Peyer's patch (tissue), 4 donors: Measurements from ENCODE around the gene FBXO45. TPM values are rescaled to one million over a fixed set of nuclear protein-coding genes. Genes with fewer than 3 reads are reported as not detected.
"Not testable (repeated sequence)": the region's sequence is repeated elsewhere in the genome, so short reads cannot be mapped to it uniquely, and the experiment has no call there.

Experiments
- DNase-seq, 3 donors: peaks; one replicate each; pipeline ENCODE4 v3.0.0-alpha.2; 2017 to 2019
- H3K27ac ChIP-seq, 4 donors: fragments of 200-600 bp; sonication (generic); one replicate each; pipeline ENCODE4 v1.5.1; 2016 to 2019
- H3K27me3 ChIP-seq, 2 donors: fragments of 200-600 bp; sonication (generic); one replicate each; pipeline ENCODE4 v1.5.1; 2019
- H3K36me3 ChIP-seq, 3 donors: fragments of 200-600 bp; sonication (generic); one replicate each; pipeline ENCODE4 v1.5.1; 2016 to 2019
- H3K4me1 ChIP-seq, 4 donors: fragments of 200-600 bp; sonication (generic); one replicate each; pipeline ENCODE4 v1.5.1; 2016 to 2019
- H3K4me3 ChIP-seq, 4 donors: fragments of 200-600 bp; sonication (generic); 1 replicate in 3 of 4; 2 replicates in 1 of 4; pipeline ENCODE4 v1.5.1; 2016 to 2019; ENCODE audit warnings: mild to moderate bottlenecking in 1 of 4
- H3K9me3 ChIP-seq, 4 donors: fragments of 200-600 bp; sonication (generic); one replicate each; pipeline ENCODE4 v1.5.1; 2016 to 2019; ENCODE audit warnings: mild to moderate bottlenecking in 1 of 4
- CTCF ChIP-seq, 6 experiments: fragments of 450-650 bp in 4 of 6; fragments of 200-600 bp in 2 of 6; sonication (generic) in 1 of 6; IDR thresholded peaks; one replicate each; pipeline ENCODE4 v1.5.1; 2017 to 2019; ENCODE audit warnings: antibody characterized with exemption in 6 of 6, mild to moderate bottlenecking in 3 of 6, moderate library complexity in 1 of 6
- POLR2A ChIP-seq, 2 donors: fragments of 450-650 bp; IDR thresholded peaks; one replicate each; pipeline ENCODE4 v1.5.1; 2017; ENCODE audit warnings: antibody characterized with exemption in 2 of 2, mild to moderate bottlenecking in 2 of 2, moderate library complexity in 2 of 2
- total RNA-seq, 4 donors: library from RNA; depleted of rRNA; stranded (reverse); fragments of >200 nt; gene quantifications; one replicate each; pipeline ENCODE4 v1.1.0, GENCODE V29; 2016

The FBXO45 gene
- total RNA-seq, 4 donors from 2014 or later: 5.0 to 6.5 (median 5.9) TPM

- no peak overlapping the region for H3K4me3 ChIP-seq
- H3K27ac ChIP-seq: no peak overlapping the region
- no peaks in the 10 kb centered on the region for H3K27me3 ChIP-seq
- H3K9me3 ChIP-seq: no peaks in the 10 kb centered on the region
- no peak for DNase-seq
- peaks cover 0 to 10% (median 2%) of the 10 kb centered on the region in 4 donors for H3K4me1 ChIP-seq
- H3K36me3 ChIP-seq: no peaks in the 10 kb centered on the region
- TF ChIP-seq POLR2A (IDR thresholded peaks at IDR 0.05) (no peak), CTCF (IDR thresholded peaks at IDR 0.05) (no peak)
These were observed 48.8 kb downstream of the FBXO45 start for GRCh38 chr3:196617256-196617655.

GRCh38 chr3:196619223-196619622 is 50.8 kb downstream of the FBXO45 start:
- no peaks in the 10 kb centered on the region for H3K27me3 ChIP-seq
- H3K4me1 ChIP-seq: peaks cover 0 to 7% (median 2%) of the 10 kb centered on the region in 4 donors
- H3K4me3 ChIP-seq: no peak overlapping the region
- no peaks in the 10 kb centered on the region for H3K9me3 ChIP-seq
- peak overlapping the region in 2 of 4 donors; percentile 34 to 77 for H3K27ac ChIP-seq
- no peak for DNase-seq
- H3K36me3 ChIP-seq: no peaks in the 10 kb centered on the region
- no peak for TF ChIP-seq POLR2A (IDR thresholded peaks at IDR 0.05)
- TF ChIP-seq CTCF (IDR thresholded peaks at IDR 0.05): no peak

- H3K36me3 ChIP-seq, H3K27me3 ChIP-seq, DNase-seq, H3K9me3 ChIP-seq, H3K4me1 ChIP-seq, H3K4me3 ChIP-seq: not testable (repeated sequence)
- H3K27ac ChIP-seq: peak overlapping the region in 3 of 4 donors; percentile 19 to 77 (median 45)
These were observed 51.2 kb downstream of the FBXO45 start for GRCh38 chr3:196619627-196620026.

- TF ChIP-seq POLR2A (IDR thresholded peaks at IDR 0.05): no peak
- no peak for TF ChIP-seq CTCF (IDR thresholded peaks at IDR 0.05)
- DNase-seq: peak in 2 of 3 donors; percentile 31 to 67
- Histone ChIP-seq H3K36me3 (no peaks in the 10 kb centered on the region), H3K9me3 (no peaks in the 10 kb centered on the region), H3K27ac (peak overlapping the region; percentile 19 to 77 (median 34)), H3K27me3 (no peaks in the 10 kb centered on the region), H3K4me3 (no peak overlapping the region), H3K4me1 (peaks cover 0 to 7% (median 2%) of the 10 kb centered on the region in 4 donors)
These were observed 51.7 kb downstream of the FBXO45 start for GRCh38 chr3:196620161-196620604.

- Histone ChIP-seq H3K9me3 (no peaks in the 10 kb centered on the region), H3K27ac (peak overlapping the region in 3 of 4 donors; percentile 22 to 77 (median 45)), H3K4me1 (peaks cover 0 to 7% (median 2%) of the 10 kb centered on the region in 4 donors), H3K27me3 (no peaks in the 10 kb centered on the region), H3K36me3 (no peaks in the 10 kb centered on the region), H3K4me3 (no peak overlapping the region)
- no peak for TF ChIP-seq POLR2A (IDR thresholded peaks at IDR 0.05)
- no peak for DNase-seq
These were observed 52.2 kb downstream of the FBXO45 start for GRCh38 chr3:196620684-196621083.

GRCh38 chr3:196621611-196622010 is 53.2 kb downstream of the FBXO45 start:
- TF ChIP-seq POLR2A (IDR thresholded peaks at IDR 0.05) (no peak), CTCF (IDR thresholded peaks at IDR 0.05) (no peak)
- H3K27ac ChIP-seq: no peak overlapping the region

More at GRCh38 chr3:196621611-196622010, 53.2 kb downstream of the FBXO45 start:
- DNase-seq: no peak
- H3K9me3 ChIP-seq: no peaks in the 10 kb centered on the region
- H3K27me3 ChIP-seq: no peaks in the 10 kb centered on the region
- H3K36me3 ChIP-seq: no peaks in the 10 kb centered on the region
- peaks cover 0 to 7% (median 2%) of the 10 kb centered on the region in 4 donors for H3K4me1 ChIP-seq
- H3K4me3 ChIP-seq: no peak overlapping the region
